NCI-H2196 treated with DMSO at 0.1 percent for 48 hours (cell line): ENCODE measurements around the gene CCDC12.

ENCODE experiments used
- DNase-seq: peaks from one replicate; lab custom pipeline; 2025; ENCODE audit not compliant: unreplicated experiment; lab: John Stamatoyannopoulos, UW

CCDC12 gene

GRCh38 chr3:46996689-46997452 is 20.3 kb upstream of the CCDC12 start:
- DNase-seq: no peak

DNA sequence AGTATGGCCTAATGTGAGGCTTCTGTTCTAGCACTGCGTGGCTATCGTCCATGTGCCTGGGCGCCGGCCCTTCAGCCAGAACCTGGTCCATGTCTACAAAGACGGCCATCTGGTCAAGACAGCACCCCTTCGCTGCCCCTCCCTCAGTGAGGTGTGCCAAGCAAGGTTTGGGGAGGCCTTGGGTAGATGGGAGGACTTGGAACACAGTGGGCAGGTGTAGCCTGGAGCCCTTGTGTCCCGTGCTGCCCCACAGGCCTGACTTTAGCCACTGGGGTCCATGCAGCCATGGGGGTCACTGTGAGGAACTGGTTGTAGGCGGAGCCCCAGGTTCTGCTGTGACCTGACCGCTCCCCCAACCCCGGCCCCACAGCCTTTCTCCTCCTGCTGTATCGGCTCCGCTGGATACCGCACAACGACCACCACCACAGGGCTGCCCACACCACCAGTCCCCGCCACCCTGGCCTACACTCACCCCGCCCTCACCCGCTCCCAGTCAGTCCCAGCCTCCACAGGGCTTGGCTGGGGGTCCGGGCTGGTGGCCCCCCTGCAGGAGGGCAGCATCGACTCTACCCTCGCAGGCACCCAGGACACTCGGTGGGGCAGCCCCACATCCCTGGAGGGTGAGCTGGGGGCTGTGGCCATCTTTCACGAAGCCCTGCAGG is 19.5 kb upstream of the CCDC12 start:
- no peak for DNase-seq

DNA sequence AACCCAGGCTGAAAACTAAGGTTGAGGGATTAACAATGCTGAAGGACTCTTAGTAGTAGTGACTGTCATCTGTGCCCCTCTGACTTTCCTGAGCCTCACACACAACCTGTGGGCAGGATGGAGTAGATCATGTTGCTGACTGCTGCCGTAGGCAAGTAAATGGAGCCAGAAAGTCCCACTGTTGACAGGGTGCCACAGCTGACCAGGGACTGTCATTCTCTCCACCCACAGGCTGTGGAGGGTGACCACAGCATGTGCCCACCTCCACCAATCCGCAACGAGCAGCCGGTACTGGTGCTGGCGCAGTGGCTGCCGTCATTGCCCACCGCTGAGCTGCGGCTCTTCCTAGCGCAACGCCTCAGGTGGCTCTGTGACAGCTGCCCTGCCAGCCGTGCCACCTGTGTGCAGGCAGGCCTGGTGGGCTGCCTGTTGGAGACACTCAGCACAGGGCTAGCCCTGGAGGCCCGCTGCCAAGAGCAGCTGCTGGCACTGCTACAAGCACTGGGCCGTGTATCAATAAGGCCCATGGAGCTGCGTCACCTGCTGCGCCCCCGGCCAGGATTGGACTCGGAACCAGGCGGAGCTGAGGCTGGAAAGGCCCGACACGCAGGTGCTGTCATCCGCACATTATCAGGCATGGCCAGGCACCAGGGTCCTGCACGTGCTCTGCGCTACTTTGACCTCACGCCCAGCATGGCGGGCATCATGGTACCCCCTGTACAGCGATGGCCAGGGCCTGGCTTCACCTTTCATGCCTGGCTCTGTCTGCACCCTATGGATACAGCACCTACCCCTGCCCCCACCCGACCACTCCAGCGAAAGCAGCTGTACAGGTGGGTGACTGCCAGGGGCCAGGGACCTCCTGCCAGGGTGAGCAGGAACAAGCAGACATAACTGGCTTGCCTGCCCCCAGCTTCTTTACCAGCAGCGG is 18.5 kb upstream of the CCDC12 start:
- no peak for DNase-seq

DNA sequence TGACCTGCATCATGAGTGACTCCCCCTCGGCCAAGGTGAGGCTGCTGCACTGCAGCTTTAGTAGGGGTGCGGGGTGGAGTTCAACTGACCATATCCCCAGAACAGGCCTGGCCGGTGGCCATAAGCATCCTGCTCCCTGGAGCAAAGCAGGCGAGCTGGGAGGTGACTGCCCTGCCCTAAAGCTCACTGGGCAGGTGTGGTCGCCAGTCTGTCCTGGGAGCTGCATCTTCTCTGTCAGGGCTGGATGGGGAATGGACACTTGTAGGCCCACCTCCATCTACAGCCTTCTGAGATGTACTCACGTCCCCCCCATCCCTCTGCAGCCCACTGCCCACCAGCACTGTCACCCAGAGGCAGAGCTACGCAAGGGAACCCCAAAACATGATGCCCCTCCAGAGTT is 17.4 kb upstream of the CCDC12 start:
- DNase-seq: no peak

GRCh38 chr3:46993292-46993691 is 16.7 kb upstream of the CCDC12 start:
- no peak for DNase-seq

- DNase-seq: no peak
Measured at GRCh38 chr3:46992231-46992630, 15.7 kb upstream of the CCDC12 start.

DNA sequence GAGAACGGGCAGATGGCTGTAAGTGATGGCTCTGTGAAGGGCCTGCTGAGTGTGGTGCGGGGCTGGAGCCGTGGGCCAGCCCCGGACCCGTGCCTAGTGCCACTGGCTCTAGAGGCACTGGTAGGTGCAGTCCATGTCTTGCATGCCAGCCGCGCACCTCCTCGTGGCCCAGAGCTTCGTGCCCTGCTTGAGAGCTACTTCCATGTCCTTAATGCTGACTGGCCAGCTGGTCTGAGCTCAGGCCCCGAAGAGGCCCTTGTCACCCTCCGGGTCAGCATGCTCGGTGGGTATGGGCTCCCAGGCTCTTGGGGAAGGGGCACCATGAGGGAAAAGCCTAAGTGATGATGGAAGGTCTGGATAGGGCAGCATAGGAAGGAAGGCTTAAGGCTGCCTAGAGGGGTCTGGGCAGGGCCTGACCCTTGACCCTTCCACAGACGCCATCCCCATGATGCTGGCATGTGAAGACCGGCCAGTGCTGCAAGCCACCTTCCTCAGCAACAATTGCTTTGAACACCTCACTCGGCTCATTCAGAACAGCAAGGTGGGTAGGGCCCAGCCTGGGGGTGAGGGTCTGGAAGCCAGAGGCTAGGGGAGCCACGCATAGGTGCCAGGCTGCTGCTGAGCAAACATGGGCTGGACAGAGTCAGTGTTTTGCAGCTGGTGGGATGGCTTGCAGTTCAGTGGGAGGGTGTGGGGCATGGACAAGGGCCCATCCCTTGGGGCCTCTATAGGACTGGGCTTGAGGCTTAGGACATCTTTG is 15.0 kb upstream of the CCDC12 start:
- DNase-seq: no peak

GRCh38 chr3:46990573-46991374 is 14.2 kb upstream of the CCDC12 start:
- DNase-seq: no peak

GRCh38 chr3:46989146-46989810 is 12.7 kb upstream of the CCDC12 start:
- DNase-seq: no peak

- no peak for DNase-seq
Measured at GRCh38 chr3:46988616-46989015, 12.1 kb upstream of the CCDC12 start.

- DNase-seq: no peak
Measured at GRCh38 chr3:46987743-46988401, 11.3 kb upstream of the CCDC12 start.

DNA sequence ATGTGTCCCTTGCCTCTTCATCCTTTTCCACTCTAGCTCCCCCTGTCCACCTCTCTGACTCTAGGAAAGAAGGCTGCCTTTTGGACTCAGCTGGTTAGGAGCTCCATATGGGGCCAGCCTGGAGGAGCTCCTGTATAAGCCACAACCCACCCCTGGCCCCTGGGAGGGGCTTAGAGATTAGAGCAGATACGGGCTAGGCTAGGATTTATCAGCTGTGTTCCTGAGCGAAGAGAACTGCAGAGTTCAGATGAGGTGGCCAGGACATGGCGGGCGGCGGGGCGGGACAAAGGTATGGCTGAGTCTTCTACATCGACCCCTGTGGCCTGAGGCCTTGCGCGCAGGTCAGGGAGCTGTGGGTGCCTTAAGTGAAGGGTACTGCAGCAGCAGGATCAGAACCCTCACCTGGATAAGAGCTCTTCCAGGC is 10.8 kb upstream of the CCDC12 start:
- no peak for DNase-seq

DNA sequence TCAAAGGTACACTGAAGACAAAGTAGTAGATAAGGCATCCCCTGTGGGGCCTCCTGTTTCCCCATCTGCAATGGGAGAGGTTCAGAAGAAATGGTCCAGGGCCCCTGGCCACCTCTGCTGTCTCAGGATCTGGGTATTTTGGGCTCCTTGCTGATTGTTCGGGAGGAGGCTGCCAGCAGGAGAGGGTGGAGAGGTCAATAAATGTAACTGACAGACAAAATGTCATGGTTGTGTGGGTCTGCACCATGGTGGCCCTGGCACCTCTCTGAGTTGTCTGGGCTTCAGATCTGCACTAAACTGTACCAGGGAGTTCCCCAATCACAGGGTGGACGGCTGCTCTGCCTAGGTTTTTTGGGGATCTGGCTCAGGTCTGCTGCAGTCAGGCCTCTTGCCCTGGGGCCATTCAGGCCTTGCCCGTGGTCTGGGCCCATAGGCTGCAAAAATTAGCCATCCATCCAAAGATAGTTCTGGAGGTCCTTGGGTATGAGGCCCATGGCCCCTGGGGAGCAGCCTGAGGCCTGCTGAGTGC is 10.3 kb upstream of the CCDC12 start:
- no peak for DNase-seq

GRCh38 chr3:46986055-46986730 is 9.6 kb upstream of the CCDC12 start:
- no peak for DNase-seq

- no peak for DNase-seq
Measured at GRCh38 chr3:46985588-46985987, 9.0 kb upstream of the CCDC12 start.

- DNase-seq: no peak
Measured at GRCh38 chr3:46984591-46985459, 8.3 kb upstream of the CCDC12 start.

- no peak for DNase-seq
Measured at GRCh38 chr3:46982546-46982945, 6.0 kb upstream of the CCDC12 start.
